ENCODE data around the gene MAP1LC3B2. TPM values are rescaled to one million over a fixed set of nuclear protein-coding genes. Genes with fewer than 3 reads are reported as not detected.

Gene MAP1LC3B2
- total RNA-seq, 1 experiment from 2014 or later = 1.9 TPM

GRCh38 chr12:116577154-116577561 lies 18.0 kb downstream of the MAP1LC3B2 start:
- no peak for DNase-seq (ENCODE audit: low read depth, low spot score)
- Histone ChIP-seq H3K9me3 (ENCODE audit: control insufficient read depth, insufficient read depth, low read depth, low read length) (no peaks in the 10 kb centered on the region), H3K36me3 (ENCODE audit: control insufficient read depth, insufficient read depth, low read length) (no peaks in the 10 kb centered on the region), H3K4me3 (ENCODE audit: low read depth in 2 of 2, low read length in 2 of 2) (no peak overlapping the region), H3K27me3 (ENCODE audit: control insufficient read depth, insufficient read depth, low read length) (no peaks in the 10 kb centered on the region), H3K27ac (ENCODE audit: low read length) (no peak overlapping the region), H3K4me1 (ENCODE audit: control insufficient read depth, insufficient read depth, low read length) (no peaks in the 10 kb centered on the region)
- no peak for ATAC-seq
- no TSS peak for BruUV-seq (replicated peaks)
- ChIA-PET POLR2A (interaction anchor here (0.5 kb wide), 1 partner anchor 10 kb away, joined by 12 read pairs; no protein-coding TSS in a partner anchor), CTCF (no interaction called here)
- in situ Hi-C loops (cut with HindIII; ENCODE audit: low pct_unique_long_range_greater_than_20kb, low sequenced_read_pairs) = no loop called here
- no peak for TF ChIP-seq CTCF (IDR thresholded peaks at IDR 0.05)
- TF ChIP-seq POLR2AphosphoS5 (IDR thresholded peaks at IDR 0.05; ENCODE audit: low read depth, low read length) = no peak
- TF ChIP-seq REST (IDR thresholded peaks at IDR 0.05; ENCODE audit: insufficient read depth in 1 of 2, low read depth in 2 of 2, low read length in 1 of 2) = no peak
- TF ChIP-seq TCF7L2 (IDR thresholded peaks at IDR 0.05; ENCODE audit: low read depth, low read length) = no peak
- no peak for TF ChIP-seq SIN3A (IDR thresholded peaks at IDR 0.05; ENCODE audit: borderline replicate concordance, insufficient read depth, low read depth, low read length)
- intact Hi-C loops (cut with micrococcal nuclease; ENCODE audit: unreplicated experiment) = no loop called here

- Histone ChIP-seq H3K36me3 (ENCODE audit: control insufficient read depth, insufficient read depth, low read length) (no peaks in the 10 kb centered on the region), H3K27me3 (ENCODE audit: control insufficient read depth, insufficient read depth, low read length) (no peaks in the 10 kb centered on the region), H3K4me1 (ENCODE audit: control insufficient read depth, insufficient read depth, low read length) (no peaks in the 10 kb centered on the region), H3K4me3 (ENCODE audit: low read depth in 2 of 2, low read length in 2 of 2) (no peak overlapping the region), H3K9me3 (ENCODE audit: control insufficient read depth, insufficient read depth, low read depth, low read length) (no peaks in the 10 kb centered on the region), H3K27ac (ENCODE audit: low read length) (no peak overlapping the region)
- POLR2A ChIA-PET = no interaction called here
- CTCF ChIA-PET = no interaction called here
- BruUV-seq (replicated peaks) = no TSS peak
- in situ Hi-C loops (cut with HindIII; ENCODE audit: low pct_unique_long_range_greater_than_20kb, low sequenced_read_pairs) (no loop called here), intact Hi-C loops (cut with micrococcal nuclease; ENCODE audit: unreplicated experiment) (no loop called here)
- TF ChIP-seq SIN3A (IDR thresholded peaks at IDR 0.05; ENCODE audit: borderline replicate concordance, insufficient read depth, low read depth, low read length) = no peak
- no peak for TF ChIP-seq TCF7L2 (IDR thresholded peaks at IDR 0.05; ENCODE audit: low read depth, low read length)
- no peak for TF ChIP-seq REST (IDR thresholded peaks at IDR 0.05; ENCODE audit: insufficient read depth in 1 of 2, low read depth in 2 of 2, low read length in 1 of 2)
- no peak for TF ChIP-seq CTCF (IDR thresholded peaks at IDR 0.05)
- TF ChIP-seq POLR2AphosphoS5 (IDR thresholded peaks at IDR 0.05; ENCODE audit: low read depth, low read length) = no peak
- DNase-seq (ENCODE audit: low read depth, low spot score) = no peak
- no peak for ATAC-seq
Measured at GRCh38 chr12:116578051-116578450, 18.9 kb downstream of the MAP1LC3B2 start.
